IMR-90 (cell line): ENCODE data around the gene GPR84. TPM values are rescaled to one million over a fixed set of nuclear protein-coding genes. Genes with fewer than 3 reads are reported as not detected.

Experiments
- ATAC-seq: fragments of 200-7000 bp; cut with Tn5 transposase; 2 replicates; pipeline ENCODE4 v1.9.1; 2020; ENCODE audit warnings: low read depth, mild to moderate bottlenecking, moderate library complexity
- BruUV-seq: library from RNA; stranded (reverse); fragments of 400-500 nt; replicated peaks from 2 replicates; lab custom pipeline; 2021; lab: Mats Ljungman, UMichigan
- CTCF ChIA-PET: fragments of 300-600 bp; formaldehyde crosslinking; extraction: SDS; loops from one replicate; lab custom pipeline; 2021; ENCODE audit warnings: antibody characterized with exemption; lab: Yijun Ruan, JAX
- POLR2A ChIA-PET: fragments of 300-600 bp; sonication (Branson Sonifier 250); formaldehyde crosslinking; loops from one replicate; lab custom pipeline; 2022; ENCODE audit warnings: antibody characterized with exemption; ENCODE audit not compliant: unreplicated experiment; lab: Charles Lee
- DNase-seq: peaks from one replicate; pipeline ENCODE4 v3.0.0; 2013
- H2AFZ ChIP-seq: replicated peaks from 2 replicates; pipeline ENCODE3; 2013; ENCODE audit warnings: low read length, mild to moderate bottlenecking; ENCODE audit not compliant: poor library complexity
- H2AK5ac ChIP-seq: 2 replicates; pipeline ENCODE4 v1.6.1; 2013; ENCODE audit warnings: low read depth, low read length, inconsistent platforms
- H2AK9ac ChIP-seq: replicated peaks from 2 replicates; pipeline ENCODE3; 2013; ENCODE audit warnings: mild to moderate bottlenecking, low read depth, low read length, moderate library complexity; ENCODE audit not compliant: poor library complexity
- H2BK120ac ChIP-seq: 2 replicates; pipeline ENCODE4 v1.6.1; 2013; ENCODE audit warnings: low read depth, low read length, inconsistent platforms
- H2BK15ac ChIP-seq: 3 replicates; pipeline ENCODE4 v1.6.1; 2013; ENCODE audit warnings: low read depth, low read length, inconsistent platforms
- H2BK20ac ChIP-seq: 2 replicates; pipeline ENCODE4 v1.6.1; 2013; ENCODE audit warnings: low read depth, mild to moderate bottlenecking, inconsistent platforms, low read length, moderate library complexity
- H2BK5ac ChIP-seq: 2 replicates; pipeline ENCODE4 v1.6.1; 2013; ENCODE audit warnings: mild to moderate bottlenecking, low read depth, low read length, inconsistent platforms; ENCODE audit not compliant: poor library complexity, severe bottlenecking
- H3K14ac ChIP-seq: replicated peaks from 2 replicates; pipeline ENCODE4 v1.6.1; 2013; ENCODE audit warnings: low read depth, low read length, inconsistent platforms
- H3K18ac ChIP-seq: 2 replicates; pipeline ENCODE4 v1.6.1; 2013; ENCODE audit warnings: low read depth, low read length, control low read depth
- H3K23ac ChIP-seq: 2 replicates; pipeline ENCODE4 v1.6.1; 2013; ENCODE audit warnings: low read depth, low read length, inconsistent platforms
- H3K27ac ChIP-seq: 2 replicates; pipeline ENCODE4 v1.5.1; 2013; ENCODE audit warnings: mild to moderate bottlenecking, control low read depth, low read length; ENCODE audit not compliant: insufficient read depth
- H3K27me3 ChIP-seq: 2 replicates; pipeline ENCODE4 v1.6.1; 2013; ENCODE audit warnings: low read length; ENCODE audit not compliant: control insufficient read depth, insufficient read depth
- H3K36me3 ChIP-seq: 2 replicates; pipeline ENCODE4 v1.6.1; 2013; ENCODE audit warnings: low read length, mixed read lengths; ENCODE audit not compliant: control insufficient read depth, insufficient read depth
- H3K4ac ChIP-seq: 2 replicates; pipeline ENCODE4 v1.6.1; 2013; ENCODE audit warnings: low read depth, low read length, inconsistent platforms
- H3K4me1 ChIP-seq: 2 replicates; pipeline ENCODE4 v1.6.1; 2013; ENCODE audit warnings: low read length, mixed read lengths; ENCODE audit not compliant: control insufficient read depth, insufficient read depth
- H3K4me2 ChIP-seq: 2 replicates; pipeline ENCODE4 v1.6.1; 2013; ENCODE audit warnings: low read depth, mild to moderate bottlenecking, control low read depth, low read length, moderate library complexity
- H3K4me3 ChIP-seq: 2 replicates; pipeline ENCODE4 v1.5.1; 2013; ENCODE audit warnings: low read depth, mild to moderate bottlenecking, control low read depth, low read length, moderate library complexity; ENCODE audit not compliant: insufficient read depth
- H3K56ac ChIP-seq: 2 replicates; pipeline ENCODE4 v1.6.1; 2013; ENCODE audit warnings: low read length, inconsistent platforms; ENCODE audit not compliant: insufficient read depth; ENCODE audit errors: extremely low read depth
- H3K79me1 ChIP-seq, 2 experiments: 2 replicates each; pipeline ENCODE4 v1.6.1; 2013; ENCODE audit warnings: low read length in 2 of 2, inconsistent platforms in 1 of 2, low read depth in 1 of 2
- H3K9ac ChIP-seq: 2 replicates; pipeline ENCODE4 v1.6.1; 2013; ENCODE audit warnings: low read depth, low read length, control low read depth
- H3K9me1 ChIP-seq: 2 replicates; pipeline ENCODE4 v1.6.1; 2013; ENCODE audit warnings: low read length, inconsistent platforms; ENCODE audit not compliant: insufficient read depth
- H3K9me3 ChIP-seq: 2 replicates; pipeline ENCODE4 v1.6.1; 2013; ENCODE audit warnings: low read length; ENCODE audit not compliant: control insufficient read depth, insufficient read depth
- H4K20me1 ChIP-seq: 2 replicates; pipeline ENCODE4 v1.6.1; 2013; ENCODE audit warnings: low read length, inconsistent platforms; ENCODE audit not compliant: insufficient read depth
- H4K5ac ChIP-seq: 2 replicates; pipeline ENCODE4 v1.6.1; 2013; ENCODE audit warnings: mild to moderate bottlenecking, low read depth, low read length, control low read depth
- H4K8ac ChIP-seq, 2 experiments: 2 replicates each; pipeline ENCODE4 v1.6.1; 2013; ENCODE audit warnings: low read depth in 2 of 2, low read length in 2 of 2, control low read depth in 1 of 2, inconsistent platforms in 1 of 2
- H4K91ac ChIP-seq: 2 replicates; pipeline ENCODE4 v1.6.1; 2013; ENCODE audit warnings: low read depth, low read length, inconsistent platforms; ENCODE audit not compliant: insufficient read depth
- BHLHE40 ChIP-seq: fragments of 150-350 bp; IDR thresholded peaks from 2 replicates; pipeline ENCODE4 v1.6.1; 2016; ENCODE audit warnings: mild to moderate bottlenecking, low read depth, low read length
- CEBPB ChIP-seq: IDR thresholded peaks from 2 replicates; pipeline ENCODE4 v1.6.1; 2012; ENCODE audit warnings: low read depth, low read length, improper control_type of control experiment
- CHD1 ChIP-seq: IDR thresholded peaks from 2 replicates; pipeline ENCODE4 v1.6.1; 2012; ENCODE audit warnings: low read depth, low read length, improper control_type of control experiment
- ELK1 ChIP-seq: fragments of 150-350 bp; IDR thresholded peaks from 2 replicates; pipeline ENCODE4 v1.6.1; 2016; ENCODE audit warnings: low read depth, mild to moderate bottlenecking, low read length, moderate library complexity, borderline replicate concordance
- MXI1 ChIP-seq: IDR thresholded peaks from 2 replicates; pipeline ENCODE4 v1.6.1; 2012; ENCODE audit warnings: low read depth, mild to moderate bottlenecking, low read length, moderate library complexity, borderline replicate concordance
- NFE2L2 ChIP-seq: fragments of 150-350 bp; IDR thresholded peaks from 2 replicates; pipeline ENCODE4 v1.6.1; 2016; ENCODE audit warnings: low read depth, mild to moderate bottlenecking, low read length
- POLR2A ChIP-seq: IDR thresholded peaks from 2 replicates; pipeline ENCODE4 v1.6.1; 2012; ENCODE audit warnings: mild to moderate bottlenecking, low read depth, low read length
- RAD21 ChIP-seq: IDR thresholded peaks from 2 replicates; pipeline ENCODE4 v1.6.1; 2012; ENCODE audit warnings: low read length, improper control_type of control experiment
- USF2 ChIP-seq: fragments of 150-350 bp; IDR thresholded peaks from 2 replicates; pipeline ENCODE4 v1.6.1; 2017; ENCODE audit warnings: mild to moderate bottlenecking, antibody characterized with exemption, low read length, low read depth
- WGBS, 2 experiments: methylation state at CpG; one replicate each; pipeline versions ENCODE4 v1.1.5 to v1.1.7; 2013; ENCODE audit warnings: missing lambda C conversion rate in 2 of 2; ENCODE audit not compliant: insufficient read length in 1 of 2; ENCODE audit errors: extremely low coverage in 2 of 2; 5-methylcytosine and 5-hydroxymethylcytosine counted together
- dilution Hi-C: fragments of 300-500 bp; cut with HindIII; formaldehyde crosslinking; loops from one replicate; pipeline ENCODE4 v1.14.3; 2018; ENCODE audit warnings: low sequenced_read_pairs; ENCODE audit not compliant: unreplicated experiment
- in situ Hi-C: fragments of 300-500 bp; cut with MboI; formaldehyde crosslinking; loops from 3 replicates; pipeline ENCODE4 v1.14.3; 2019; ENCODE audit warnings: low sequenced_read_pairs, inconsistent platforms, mixed read lengths
- intact Hi-C: fragments of 100-400 bp; cut with micrococcal nuclease; formaldehyde crosslinking; loops from 2 replicates; pipeline ENCODE4 v1.10.0; 2022
- polyA plus RNA-seq, 3 experiments: library from polyadenylated mRNA; depleted of rRNA; stranded (reverse); fragments of >200 nt; gene quantifications; 2 replicates each; pipeline ENCODE4 v1.2.3, GENCODE V29; 2012; ENCODE audit warnings: low replicate concordance in 1 of 3
- total RNA-seq: library from RNA; depleted of rRNA; stranded (reverse); fragments of >200 nt; gene quantifications from 2 replicates; pipeline ENCODE4 v1.2.3, GENCODE V29; 2012

Gene GPR84
- total and polyA plus RNA-seq, 2 of the 4 experiments (the other 2 are of a cell fraction): not detected

GRCh38 chr12:54384591-54385041 is 20.3 kb upstream of the GPR84 start, which contains the start of gene ZNF385A:
TSS of gene ZNF385A (minus strand) at chr12:54384733. CDS start at chr12:54384514, 219 bp downstream.
- peaks cover 13% of the 10 kb centered on the region for H3K4me1 ChIP-seq
- H3K9me3 ChIP-seq: no peaks in the 10 kb centered on the region
- H3K56ac ChIP-seq: no peak within 1 kb of the TSS
- no peak within 1 kb of the TSS for H2AFZ ChIP-seq
- no CpG with 5 or more reads among the region's 1 CpG for WGBS, 2 experiments
- no peak within 1 kb of the TSS for H2BK5ac ChIP-seq
- H3K79me1 ChIP-seq: no peaks in the 10 kb centered on the region
- peak within 1 kb of the TSS; percentile 32; the same call in 1 of the 2 replicates for H3K18ac ChIP-seq
- 0 out of 2 replicates have a peak within 1 kb of the TSS, but pooled peaks have one; percentile 2 for H4K91ac ChIP-seq
- H3K27ac ChIP-seq: no peak within 1 kb of the TSS
- no peak within 1 kb of the TSS for H3K4me2 ChIP-seq
- no peaks in the 10 kb centered on the region; the same call in 1 of the 2 replicates for H3K9me1 ChIP-seq
- H3K4ac ChIP-seq: no peak within 1 kb of the TSS; the same call in none of the 2 replicates
- peak within 1 kb of the TSS; percentile 2; the same call in 1 of the 2 replicates for H4K5ac ChIP-seq
- peak within 1 kb of the TSS; percentile 70 for H2AK9ac ChIP-seq
- intact Hi-C loops (no loop called here), in situ Hi-C loops (no loop called here), dilution Hi-C loops (no loop called here)
- H2BK120ac ChIP-seq: peak within 1 kb of the TSS; percentile 17
- TF ChIP-seq CHD1: no peak
- TF ChIP-seq POLR2A: no peak
- TF ChIP-seq CEBPB: no peak
- no peak for TF ChIP-seq ELK1
- TF ChIP-seq MXI1: no peak
- no peak for TF ChIP-seq USF2
- no peak for TF ChIP-seq NFE2L2
- TF ChIP-seq RAD21: no peak
- no peak for TF ChIP-seq BHLHE40
- no peaks in the 10 kb centered on the region for H3K27me3 ChIP-seq
- no peak for DNase-seq
- H3K23ac ChIP-seq: no peak within 1 kb of the TSS
- no peaks in the 10 kb centered on the region for H4K20me1 ChIP-seq
- BruUV-seq: no TSS peak
- no peak within 1 kb of the TSS for H2BK20ac ChIP-seq
- H2AK5ac ChIP-seq: peak within 1 kb of the TSS; percentile 36; the same call in 1 of the 2 replicates
- no peak within 1 kb of the TSS for H2BK15ac ChIP-seq
- no peak within 1 kb of the TSS for H4K8ac ChIP-seq
- no peak within 1 kb of the TSS for H3K9ac ChIP-seq
- ChIA-PET POLR2A (no interaction called here), CTCF (interaction anchor here (0.6 to 1.0 kb wide), 2 partner anchors 15 to 31 kb away, joined by 3 read pairs; no protein-coding TSS in a partner anchor)
- H3K36me3 ChIP-seq: no peaks in the 10 kb centered on the region
- no peak for ATAC-seq
- peak within 1 kb of the TSS; percentile 13; the same call in 1 of the 2 replicates for H3K14ac ChIP-seq
- no peak within 1 kb of the TSS for H3K4me3 ChIP-seq
